ENCODE measurements around the gene PCDHGB7.
"Not testable (repeated sequence)": the region's sequence is repeated elsewhere in the genome, so short reads cannot be mapped to it uniquely, and the experiment has no call there.

Gene PCDHGB7

GRCh38 chr5:141397756-141398551, 19.5 kb upstream of the PCDHGB7 start, which contains the start of gene PCDHGB5:
Gene PCDHGB5 (plus strand): TSS chr5:141397947. CDS start chr5:141398128, 181 bp downstream.
- DNase-seq, result peak; percentile 69

- no peak for DNase-seq
Observed at GRCh38 chr5:141398608-141399007, 18.9 kb upstream of the PCDHGB7 start.

GRCh38 chr5:141399555-141400258, 17.8 kb upstream of the PCDHGB7 start:
- no peak for DNase-seq

- peak; percentile 37 for DNase-seq
Observed at GRCh38 chr5:141402553-141403243, 14.8 kb upstream of the PCDHGB7 start, which contains the start of gene PCDHGA9. Gene PCDHGA9 (plus strand): TSS chr5:141402778. CDS start chr5:141402953, 175 bp downstream.

GRCh38 chr5:141403387-141403786, 14.1 kb upstream of the PCDHGB7 start:
- no peak for DNase-seq

- peak; percentile 40 for DNase-seq
Observed at GRCh38 chr5:141407790-141408505, 9.5 kb upstream of the PCDHGB7 start, which contains the start of gene PCDHGB6. Gene PCDHGB6 (plus strand): TSS chr5:141408021. CDS start chr5:141408203, 182 bp downstream.

- DNase-seq, result no peak
Observed at GRCh38 chr5:141409598-141410306, 7.7 kb upstream of the PCDHGB7 start.

GRCh38 chr5:141411575-141411974, 5.9 kb upstream of the PCDHGB7 start:
- no peak for DNase-seq

- DNase-seq, result peak; percentile 73
Observed at GRCh38 chr5:141412854-141413539, 4.5 kb upstream of the PCDHGB7 start, which contains the start of gene PCDHGA10. Gene PCDHGA10 (plus strand): TSS chr5:141412987. CDS start chr5:141413176, 189 bp downstream.

- no peak for DNase-seq
Observed at GRCh38 chr5:141413540-141414069, 3.9 kb upstream of the PCDHGB7 start.

- not testable (repeated sequence) for DNase-seq
Observed at GRCh38 chr5:141414548-141415274, 2.8 kb upstream of the PCDHGB7 start.

GRCh38 chr5:141415275-141415618, 2.2 kb upstream of the PCDHGB7 start:
- DNase-seq, result not testable (repeated sequence)

- DNase-seq, result no peak
Observed at GRCh38 chr5:141419074-141419880, 1.8 kb downstream of the PCDHGB7 start.

GRCh38 chr5:141420855-141421488, 3.5 kb downstream of the PCDHGB7 start, which contains the start of gene PCDHGA11:
Gene PCDHGA11 (plus strand): TSS chr5:141421051. CDS start chr5:141421228, 177 bp downstream.
- peak; percentile 71 for DNase-seq

- DNase-seq, result no peak
Observed at GRCh38 chr5:141421489-141421855, 4.0 kb downstream of the PCDHGB7 start.

- DNase-seq, result no peak
Observed at GRCh38 chr5:141422742-141423291, 5.3 kb downstream of the PCDHGB7 start.

- DNase-seq, result no peak
Observed at GRCh38 chr5:141427783-141428426, 10.4 kb downstream of the PCDHGB7 start.
